ENCODE results near the gene APOBEC3A.

DNA sequence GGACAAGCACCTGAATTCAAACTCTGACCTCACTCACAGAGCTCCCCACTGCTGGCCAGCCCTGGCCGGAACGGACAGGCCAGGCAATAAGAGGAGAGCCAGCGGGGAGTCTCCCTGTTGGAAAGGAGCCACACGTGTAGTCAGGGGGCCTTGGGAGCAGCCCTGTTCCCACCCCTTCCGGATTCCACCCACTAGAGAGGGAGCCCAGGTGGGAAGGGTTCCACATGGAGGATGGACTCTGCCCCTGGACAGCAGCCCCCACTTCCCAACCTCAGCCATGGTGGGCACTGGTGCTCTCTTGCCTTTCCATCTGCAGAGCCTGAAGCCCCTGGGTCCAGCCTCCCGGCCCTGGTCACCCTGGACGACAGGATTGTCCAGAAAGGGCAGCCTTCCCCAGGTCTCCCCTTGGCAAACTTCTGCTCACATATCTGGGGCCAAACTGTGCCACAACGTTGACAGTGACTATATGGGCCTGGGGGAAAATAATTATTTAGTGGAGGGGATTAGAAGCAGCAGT, 7.5 kb upstream of the APOBEC3A start:
- TF ChIP-seq, protein P1, sequence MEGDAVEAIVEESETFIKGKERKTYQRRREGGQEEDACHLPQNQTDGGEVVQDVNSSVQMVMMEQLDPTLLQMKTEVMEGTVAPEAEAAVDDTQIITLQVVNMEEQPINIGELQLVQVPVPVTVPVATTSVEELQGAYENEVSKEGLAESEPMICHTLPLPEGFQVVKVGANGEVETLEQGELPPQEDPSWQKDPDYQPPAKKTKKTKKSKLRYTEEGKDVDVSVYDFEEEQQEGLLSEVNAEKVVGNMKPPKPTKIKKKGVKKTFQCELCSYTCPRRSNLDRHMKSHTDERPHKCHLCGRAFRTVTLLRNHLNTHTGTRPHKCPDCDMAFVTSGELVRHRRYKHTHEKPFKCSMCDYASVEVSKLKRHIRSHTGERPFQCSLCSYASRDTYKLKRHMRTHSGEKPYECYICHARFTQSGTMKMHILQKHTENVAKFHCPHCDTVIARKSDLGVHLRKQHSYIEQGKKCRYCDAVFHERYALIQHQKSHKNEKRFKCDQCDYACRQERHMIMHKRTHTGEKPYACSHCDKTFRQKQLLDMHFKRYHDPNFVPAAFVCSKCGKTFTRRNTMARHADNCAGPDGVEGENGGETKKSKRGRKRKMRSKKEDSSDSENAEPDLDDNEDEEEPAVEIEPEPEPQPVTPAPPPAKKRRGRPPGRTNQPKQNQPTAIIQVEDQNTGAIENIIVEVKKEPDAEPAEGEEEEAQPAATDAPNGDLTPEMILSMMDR (IDR thresholded peaks at IDR 0.05) = no peak
- TF ChIP-seq POLR2A (IDR thresholded peaks at IDR 0.05) (no peak), EP300 (IDR thresholded peaks at IDR 0.05) (no peak)
